HepG2 (cell line): ENCODE results near the gene BTRC. TPM values are rescaled to one million over a fixed set of nuclear protein-coding genes. Genes with fewer than 3 reads are reported as not detected.
A peak's percentile ranks its signal among the peaks of the same experiment; 100 is the strongest.

Experiments used
- ATAC-seq: fragments of 200-7000 bp; cut with Tn5 transposase; 3 replicates; pipeline ENCODE4 v1.9.1; 2020; ENCODE audit warnings: mild to moderate bottlenecking, moderate library complexity
- BruUV-seq: library from RNA; stranded (reverse); fragments of 400-500 nt; replicated peaks from 2 replicates; lab custom pipeline; 2021; lab: Mats Ljungman, UMichigan
- CTCF ChIA-PET: fragments of 300-600 bp; formaldehyde crosslinking; extraction: SDS; loops from one replicate; lab custom pipeline; 2021; ENCODE audit warnings: low total read pairs, inconsistent platforms, low intra/inter-chr PET ratio; lab: Yijun Ruan, JAX
- POLR2A ChIA-PET: fragments of 350-600 bp; sonication (Branson Sonifier 250); formaldehyde crosslinking; loops from one replicate; lab custom pipeline; 2020; ENCODE audit warnings: antibody characterized with exemption, inconsistent platforms; lab: Yijun Ruan, JAX
- DNase-seq: peaks from one replicate; pipeline ENCODE4 v3.0.0-alpha.2; 2015; ENCODE audit warnings: low spot score
- FAIRE-seq: peaks from 3 replicates; lab custom pipeline; 2011; peaks lifted over from hg19 to GRCh38; lab: Jason Lieb, UNC
- H2AFZ ChIP-seq: one replicate; pipeline ENCODE4 v1.6.1; 2011; ENCODE audit warnings: low read length, inconsistent platforms
- H3K27ac ChIP-seq: fragments of 300-600 bp; 3 replicates; pipeline ENCODE4 v1.8.0; 2011; ENCODE audit warnings: mixed run types, mild to moderate bottlenecking, mixed read lengths, low read length, inconsistent platforms; ENCODE audit not compliant: insufficient read depth; ENCODE audit errors: extremely low read length
- H3K27me3 ChIP-seq, 2 experiments: fragments of 200-600 bp in 1 of 2; 2 replicates in 1 of 2; 3 replicates in 1 of 2; pipeline versions ENCODE4 v1.6.0 to v1.8.0; 2011; ENCODE audit warnings: low read length in 2 of 2, mild to moderate bottlenecking in 2 of 2, moderate library complexity in 2 of 2, inconsistent platforms in 1 of 2; ENCODE audit not compliant: insufficient read depth in 2 of 2, control insufficient read depth in 1 of 2
- H3K36me3 ChIP-seq, 2 experiments: fragments of 200-600 bp in 1 of 2; replicated peaks in 1 of 2; 2 replicates in 1 of 2; 3 replicates in 1 of 2; pipeline versions ENCODE4 v1.5.1 to v1.8.0; 2011; ENCODE audit warnings: low read length in 2 of 2, inconsistent platforms in 1 of 2; ENCODE audit not compliant: insufficient read depth in 2 of 2, control insufficient read depth in 1 of 2
- H3K4me1 ChIP-seq: 2 replicates; pipeline ENCODE4 v1.5.1; 2012; ENCODE audit warnings: low read length, inconsistent platforms; ENCODE audit not compliant: insufficient read depth
- H3K4me2 ChIP-seq: 2 replicates; pipeline ENCODE4 v1.6.0; 2011; ENCODE audit warnings: low read depth, low read length, inconsistent platforms
- H3K4me3 ChIP-seq, 3 experiments: fragments of 200-600 bp in 1 of 3; sonication (generic), shearing (Covaris generic) in 1 of 3; replicated peaks in 1 of 3; 2 replicates each; pipeline ENCODE4 v1.5.1; 2011 to 2016; ENCODE audit warnings: low read length in 3 of 3, inconsistent platforms in 2 of 3, low read depth in 2 of 3, mild to moderate bottlenecking in 2 of 3, control low read depth in 1 of 3, mixed read lengths in 1 of 3; ENCODE audit not compliant: insufficient read depth in 1 of 3
- H3K79me2 ChIP-seq: one replicate; pipeline ENCODE4 v1.6.1; 2011; ENCODE audit warnings: low read length, inconsistent platforms; ENCODE audit not compliant: insufficient read depth
- H3K9ac ChIP-seq: 2 replicates; pipeline ENCODE4 v1.6.0; 2011; ENCODE audit warnings: mild to moderate bottlenecking, low read depth, low read length, inconsistent platforms; ENCODE audit not compliant: insufficient read depth
- H3K9me3 ChIP-seq: 2 replicates; pipeline ENCODE4 v1.5.1; 2012; ENCODE audit warnings: mild to moderate bottlenecking, low read length
- H4K20me1 ChIP-seq: 2 replicates; pipeline ENCODE4 v1.6.0; 2011; ENCODE audit warnings: inconsistent platforms, mild to moderate bottlenecking, low read length, moderate library complexity; ENCODE audit not compliant: insufficient read depth
- CBX1 ChIP-seq: IDR thresholded peaks from one replicate; pipeline ENCODE4 v1.6.1; 2016; ENCODE audit warnings: antibody characterized with exemption, low read depth
- HHEX ChIP-seq: IDR thresholded peaks from 2 replicates; pipeline ENCODE4 v1.6.1; 2016; ENCODE audit warnings: control low read depth
- HMG20B ChIP-seq: conservative IDR thresholded peaks from 2 replicates; pipeline ENCODE4 v1.6.1; 2016; ENCODE audit warnings: missing genetic modification reagents, missing compliant biosample characterization
- POLR2AphosphoS2 ChIP-seq: IDR thresholded peaks from 2 replicates; pipeline ENCODE4 v1.6.1; 2011; ENCODE audit warnings: low read depth, low read length, improper control_type of control experiment
- ZNF225 ChIP-seq: sonication (generic); formaldehyde crosslinking; IDR thresholded peaks from 2 replicates; pipeline ENCODE4 v1.4.0; 2020; ENCODE audit warnings: mild to moderate bottlenecking, missing genetic modification reagents
- ZNF768 ChIP-seq: sonication (generic); formaldehyde crosslinking; IDR thresholded peaks from 2 replicates; pipeline ENCODE4 v1.4.0; 2020; ENCODE audit warnings: missing genetic modification reagents
- WGBS: methylation state at CpG from one replicate; pipeline ENCODE4 v1.1.6; 2017; ENCODE audit warnings: low lambda C conversion rate; 5-methylcytosine and 5-hydroxymethylcytosine counted together
- in situ Hi-C: cut with HindIII; loops from 2 replicates; pipeline ENCODE4 v1.10.0; 2017; ENCODE audit warnings: low pct_unique_long_range_greater_than_20kb; ENCODE audit not compliant: extremely low pct_ligation_motif_present
- intact Hi-C: fragments of 100-400 bp; cut with micrococcal nuclease; formaldehyde crosslinking; loops from one replicate; pipeline ENCODE4 v1.10.0; 2022; ENCODE audit not compliant: unreplicated experiment
- polyA plus RNA-seq, 8 experiments: library from polyadenylated mRNA; depleted of rRNA in 3 of 8; stranded (reverse) in 7 of 8; unstranded in 1 of 8; fragments of >200 nt; fragmentation: Illumina TruSeq in 4 of 8; extraction: Trizol in 4 of 8; gene quantifications; 2 replicates each; pipeline versions ENCODE4 v1.2.1 to v1.2.3, GENCODE V29; 2011 to 2016; ENCODE audit warnings: low read depth in 4 of 8, missing spikeins in 1 of 8, mixed read lengths in 1 of 8; ENCODE audit not compliant: insufficient read depth in 1 of 8
- total RNA-seq, 5 experiments: library from RNA; depleted of rRNA; stranded (reverse); fragments of >200 nt; fragmentation: Illumina TruSeq; extraction: Trizol; gene quantifications; 2 replicates each; pipeline ENCODE4 v1.2.3, GENCODE V29; 2016; ENCODE audit warnings: low read depth in 1 of 5
- TF ChIP-seq, protein P1 (sequence below): sonication (generic); formaldehyde crosslinking; IDR thresholded peaks from 2 replicates; pipeline ENCODE4 v1.5.0; 2020; ENCODE audit warnings: missing genetic modification reagents

BTRC gene
- total and polyA plus RNA-seq, 2 of the 13 experiments (the other 11 are each of a cell fraction or from before 2014, with no cell fraction given), result 12.0 to 14.4 TPM

GRCh38 chr10:101310529-101311184, 43.3 kb upstream of the BTRC start:
- POLR2A ChIA-PET, result no interaction called here
- Histone ChIP-seq H3K9me3 (no peaks in the 10 kb centered on the region), H3K4me3 (peak overlapping the region in 1 of 3 experiments; percentile 40; a peak in 1 of 6 replicates), H3K9ac (no peak overlapping the region), H3K27me3 (peaks cover 0 to 49% of the 10 kb centered on the region in 2 experiments; a peak in 2 of 5 replicates), H2AFZ (no peak overlapping the region), H3K79me2 (no peaks in the 10 kb centered on the region), H3K4me2 (peak overlapping the region; percentile 42), H4K20me1 (no peaks in the 10 kb centered on the region), H3K4me1 (no peaks in the 10 kb centered on the region), H3K36me3 (no peaks in the 10 kb centered on the region), H3K27ac (no peak overlapping the region)
- no peak for FAIRE-seq
- CTCF ChIA-PET, result no interaction called here
- in situ Hi-C loops (no loop called here), intact Hi-C loops (no loop called here)
- TF ChIP-seq ZNF768 (CRISPR knock-in tag), result peak; percentile 58; the same call in 1 of the 2 replicates
- TF ChIP-seq HHEX (CRISPR knock-in tag), result no peak
- TF ChIP-seq POLR2AphosphoS2, result no peak
- TF ChIP-seq, protein P1, sequence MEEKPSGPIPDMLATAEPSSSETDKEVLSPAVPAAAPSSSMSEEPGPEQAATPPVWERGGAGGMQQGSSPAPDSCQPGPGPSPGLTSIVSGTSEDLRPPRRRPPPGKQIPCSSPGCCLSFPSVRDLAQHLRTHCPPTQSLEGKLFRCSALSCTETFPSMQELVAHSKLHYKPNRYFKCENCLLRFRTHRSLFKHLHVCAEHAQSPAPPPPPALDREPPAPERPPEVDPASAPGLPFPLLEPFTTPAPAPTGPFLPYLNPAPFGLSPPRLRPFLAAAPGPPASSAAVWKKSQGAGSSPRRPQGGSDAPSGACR (CRISPR knock-in tag), result no peak
- TF ChIP-seq ZNF225, result no peak
- TF ChIP-seq CBX1, result no peak
- TF ChIP-seq HMG20B (CRISPR knock-in tag), result no peak
- peak; percentile 23; the same call in 2 of the 3 replicates for ATAC-seq
- BruUV-seq, result no TSS peak
- 48% methylated on average over 16 of the region's 25 CpGs for WGBS
- no peak for DNase-seq
